K562 (cell line): ENCODE data around the gene RGS6. TPM values are rescaled to one million over a fixed set of nuclear protein-coding genes. Genes with fewer than 3 reads are reported as not detected.

Experiments
- ATAC-seq: fragments of 200-7000 bp; cut with Tn5 transposase; 3 replicates; pipeline ENCODE4 v1.9.1; 2020; ENCODE audit warnings: moderate library complexity
- BruUV-seq: library from RNA; stranded (reverse); fragments of 400-500 nt; replicated peaks from 2 replicates; lab custom pipeline; 2021; lab: Mats Ljungman, UMichigan
- CTCF ChIA-PET: fragments of 300-600 bp; formaldehyde crosslinking; extraction: SDS; loops from one replicate; lab custom pipeline; 2021; ENCODE audit warnings: low intra/inter-chr PET ratio; lab: Yijun Ruan, JAX
- POLR2A ChIA-PET: fragments of 300-600, 350-650 bp; sonication (Branson Sonifier 250); formaldehyde crosslinking; extraction: SDS; loops from one replicate; lab custom pipeline; 2021; ENCODE audit warnings: antibody characterized with exemption, inconsistent platforms; lab: Yijun Ruan, JAX
- DNase-seq, 4 experiments: peaks; one replicate each; pipeline versions ENCODE4 v3.0.0 to v3.0.0-alpha.2; 2011 to 2018; ENCODE audit warnings: low spot score in 3 of 4, mixed read lengths in 3 of 4; ENCODE audit errors: extremely low read depth in 1 of 4
- FAIRE-seq: peaks from 2 replicates; lab custom pipeline; 2011; peaks lifted over from hg19 to GRCh38; lab: Jason Lieb, UNC
- H2AFZ ChIP-seq: 2 replicates; pipeline ENCODE4 v1.6.0; 2011; ENCODE audit warnings: low read depth, low read length, control low read depth, inconsistent platforms
- H3K27ac ChIP-seq: fragments of 200-600 bp; 3 replicates; pipeline ENCODE4 v1.8.0; 2011; ENCODE audit warnings: low read depth, mild to moderate bottlenecking, control low read depth, inconsistent platforms, low read length, moderate library complexity, mixed read lengths; ENCODE audit errors: extremely low read depth
- H3K27me3 ChIP-seq, 2 experiments: fragments of 300-600 bp in 1 of 2; 2 replicates in 1 of 2; 3 replicates in 1 of 2; pipeline versions ENCODE4 v1.6.0 to v1.8.0; 2011; ENCODE audit warnings: inconsistent platforms in 2 of 2, low read length in 2 of 2, mild to moderate bottlenecking in 1 of 2, mixed read lengths in 1 of 2, moderate library complexity in 1 of 2; ENCODE audit not compliant: control insufficient read depth in 2 of 2, insufficient read depth in 2 of 2
- H3K36me3 ChIP-seq: fragments of 300-600 bp; 3 replicates; pipeline ENCODE4 v1.8.0; 2011; ENCODE audit warnings: mild to moderate bottlenecking, low read length, inconsistent platforms; ENCODE audit not compliant: control insufficient read depth, insufficient read depth
- H3K4me1 ChIP-seq, 2 experiments: fragments of 200-600 bp in 1 of 2; replicated peaks in 1 of 2; 2 replicates in 1 of 2; 3 replicates in 1 of 2; pipeline versions ENCODE4 v1.5.1 to v1.8.0; 2011; ENCODE audit warnings: inconsistent platforms in 2 of 2, low read length in 2 of 2, mild to moderate bottlenecking in 1 of 2, mixed read lengths in 1 of 2, moderate library complexity in 1 of 2; ENCODE audit not compliant: control insufficient read depth in 2 of 2, insufficient read depth in 2 of 2
- H3K4me2 ChIP-seq: 2 replicates; pipeline ENCODE4 v1.6.1; 2011; ENCODE audit warnings: low read length, control low read depth, inconsistent platforms, mixed read lengths; ENCODE audit not compliant: insufficient read depth
- H3K4me3 ChIP-seq: fragments of 200-600 bp; sonication (generic), shearing (Covaris generic); 2 replicates; pipeline ENCODE4 v1.5.1; 2016; ENCODE audit warnings: control low read depth, inconsistent platforms
- H3K79me2 ChIP-seq: fragments of 200-600 bp; 3 replicates; pipeline ENCODE4 v1.8.0; 2011; ENCODE audit warnings: low read length, inconsistent platforms; ENCODE audit not compliant: control insufficient read depth, insufficient read depth
- H3K9ac ChIP-seq, 2 experiments: 2 replicates each; pipeline versions ENCODE4 v1.6.0 to v1.6.1; 2011; ENCODE audit warnings: low read depth in 2 of 2, low read length in 2 of 2, control low read depth in 1 of 2, inconsistent platforms in 1 of 2, mild to moderate bottlenecking in 1 of 2, mixed read lengths in 1 of 2; ENCODE audit not compliant: insufficient read depth in 1 of 2
- H3K9me1 ChIP-seq: one replicate; pipeline ENCODE4 v1.6.0; 2011; ENCODE audit warnings: inconsistent platforms, mild to moderate bottlenecking, low read length, moderate library complexity; ENCODE audit not compliant: control insufficient read depth, insufficient read depth
- H3K9me3 ChIP-seq: replicated peaks from 2 replicates; pipeline ENCODE4 v1.5.1; 2011; ENCODE audit warnings: low read depth, low read length, inconsistent platforms; ENCODE audit not compliant: control insufficient read depth, insufficient read depth
- H4K20me1 ChIP-seq: replicated peaks from 2 replicates; pipeline ENCODE4 v1.6.1; 2011; ENCODE audit warnings: low read length, inconsistent platforms, mixed read lengths; ENCODE audit not compliant: control insufficient read depth, insufficient read depth
- ATF3 ChIP-seq, 2 experiments: fragments of 450-650 bp in 1 of 2; sonication (generic) in 1 of 2; formaldehyde crosslinking in 1 of 2; IDR thresholded peaks in 1 of 2; conservative IDR thresholded peaks in 1 of 2; 2 replicates each; pipeline versions ENCODE4 v1.6.1 to v1.8.1; 2016 to 2023; ENCODE audit warnings: mild to moderate bottlenecking in 2 of 2, moderate library complexity in 2 of 2, inconsistent platforms in 1 of 2, missing genetic modification reagents in 1 of 2
- GABPB1 ChIP-seq: sonication (generic); formaldehyde crosslinking; IDR thresholded peaks from 2 replicates; pipeline ENCODE4 v1.8.0; 2022; ENCODE audit warnings: mild to moderate bottlenecking, missing genetic modification reagents
- HINFP ChIP-seq: fragments of 450-650 bp; conservative IDR thresholded peaks from 2 replicates; pipeline ENCODE4 v1.6.1; 2016; ENCODE audit warnings: missing genetic modification characterization, low read depth, mild to moderate bottlenecking, control low read depth, missing compliant biosample characterization
- LCOR ChIP-seq: sonication (generic); formaldehyde crosslinking; IDR thresholded peaks from 2 replicates; pipeline ENCODE4 v1.8.0; 2022; ENCODE audit warnings: mild to moderate bottlenecking, missing genetic modification reagents
- NR2C2 ChIP-seq, 2 experiments: fragments of 200-800 bp in 1 of 2; sonication (Bioruptor generic) in 1 of 2; sonication (generic) in 1 of 2; formaldehyde crosslinking in 1 of 2; IDR thresholded peaks; 2 replicates each; pipeline versions ENCODE4 v1.6.1 to v1.8.0; 2016 to 2022; ENCODE audit warnings: mild to moderate bottlenecking in 1 of 2, missing compliant biosample characterization in 1 of 2, missing genetic modification characterization in 1 of 2, missing genetic modification reagents in 1 of 2
- SP1 ChIP-seq: sonication (generic); formaldehyde crosslinking; IDR thresholded peaks from 2 replicates; pipeline ENCODE4 v1.8.1; 2022; ENCODE audit warnings: mild to moderate bottlenecking, missing genetic modification reagents
- THRAP3 ChIP-seq: fragments of 450-650 bp; IDR thresholded peaks from 2 replicates; pipeline ENCODE4 v1.6.1; 2016; ENCODE audit warnings: mild to moderate bottlenecking, inconsistent platforms, borderline replicate concordance
- ZBTB12 ChIP-seq: fragments of 250-450 bp; sonication (Bioruptor Pico); IDR thresholded peaks from 2 replicates; pipeline ENCODE4 v1.4.0; 2020
- ZBTB26 ChIP-seq: fragments of 450-650 bp; formaldehyde crosslinking; IDR thresholded peaks from 2 replicates; pipeline ENCODE4 v1.4.0; 2022; ENCODE audit warnings: missing genetic modification characterization
- ZKSCAN3 ChIP-seq: fragments of 250-450 bp; sonication (Bioruptor Pico); IDR thresholded peaks from 2 replicates; pipeline ENCODE4 v1.4.0; 2020
- ZNF165 ChIP-seq: fragments of 250-450 bp; sonication (Bioruptor Pico); IDR thresholded peaks from 2 replicates; pipeline ENCODE4 v1.4.0; 2020; ENCODE audit warnings: borderline replicate concordance
- ZNF253 ChIP-seq: fragments of 250-450 bp; sonication (Bioruptor Pico); conservative IDR thresholded peaks from 2 replicates; pipeline ENCODE4 v1.6.1; 2021; ENCODE audit warnings: mild to moderate bottlenecking
- ZNF263 ChIP-seq: sonication (generic); formaldehyde crosslinking; IDR thresholded peaks from 2 replicates; pipeline ENCODE4 v1.8.0; 2022; ENCODE audit warnings: mild to moderate bottlenecking, missing genetic modification reagents, borderline replicate concordance
- ZNF3 ChIP-seq: fragments of 250-450 bp; sonication (Bioruptor Pico); IDR thresholded peaks from 2 replicates; pipeline ENCODE4 v1.5.0; 2021; ENCODE audit warnings: mild to moderate bottlenecking, moderate library complexity
- ZNF644 ChIP-seq: fragments of 200-800 bp; sonication (Bioruptor generic); IDR thresholded peaks from 2 replicates; pipeline ENCODE4 v1.6.1; 2016; ENCODE audit warnings: low read depth, missing genetic modification characterization, missing compliant biosample characterization
- WGBS: fragments of 100-300 bp; shearing (Covaris generic); methylation state at CpG from one replicate; pipeline ENCODE4 v1.1.6; 2016; ENCODE audit warnings: low coverage, mixed read lengths; ENCODE audit not compliant: insufficient coverage; ENCODE audit errors: missing lambda C conversion rate; 5-methylcytosine and 5-hydroxymethylcytosine counted together
- in situ Hi-C: fragments of 300-500 bp; cut with MboI; formaldehyde crosslinking; loops from 4 replicates; pipeline ENCODE4 v1.15.0; 2018; ENCODE audit warnings: inconsistent platforms, mixed read lengths
- intact Hi-C: fragments of 100-400 bp; cut with micrococcal nuclease; formaldehyde crosslinking; loops from 2 replicates; pipeline ENCODE4 v1.14.2; 2022
- polyA plus RNA-seq, 8 experiments: library from polyadenylated mRNA; depleted of rRNA in 4 of 8; stranded (reverse) in 5 of 8; unstranded in 3 of 8; fragments of >200 nt; fragmentation: Nextera tagmentation in 2 of 8; fragmentation: Illumina TruSeq in 1 of 8; extraction: Ambion mirVana in 2 of 8; extraction: Trizol in 1 of 8; gene quantifications; 2 replicates each; pipeline versions ENCODE4 v1.2.1 to v1.2.3, GENCODE V29; 2011 to 2014; ENCODE audit warnings: inconsistent platforms in 1 of 8, missing spikeins in 1 of 8
- total RNA-seq, 7 experiments: library from RNA; depleted of rRNA in 6 of 7; stranded (reverse); fragments of >200 nt in 6 of 7; fragmentation: Illumina TruSeq in 2 of 7; extraction: Trizol in 2 of 7; gene quantifications; 2 replicates each; pipeline versions ENCODE4 v1.2.1 to v1.2.3, GENCODE V29; 2011 to 2021; ENCODE audit warnings: low replicate concordance in 1 of 7

Gene RGS6
- total and polyA plus RNA-seq, 9 of the 15 experiments (the other 6 are each of a cell fraction or from before 2014, with no cell fraction given) = not detected

- ChIA-PET CTCF (no interaction called here), POLR2A (no interaction called here)
- WGBS = 7% methylated on average over 5 of the region's 8 CpGs
- no peak for DNase-seq
- H4K20me1 ChIP-seq = no peaks in the 10 kb centered on the region; the same call in 1 of the 2 replicates
- no peak overlapping the region for H3K4me2 ChIP-seq
- H3K9ac ChIP-seq = no peak overlapping the region
- no peak overlapping the region for H3K27ac ChIP-seq
- peaks cover 0 to 9% of the 10 kb centered on the region in 2 experiments; a peak in 2 of 5 replicates for H3K27me3 ChIP-seq
- peaks cover 0 to 7% of the 10 kb centered on the region in 2 experiments; a peak in 4 of 5 replicates for H3K4me1 ChIP-seq
- no TSS peak for BruUV-seq
- H2AFZ ChIP-seq = no peak overlapping the region
- intact Hi-C loops (no loop called here), in situ Hi-C loops (no loop called here)
- ATAC-seq = no peak
- H3K9me1 ChIP-seq = no peaks in the 10 kb centered on the region
- no peaks in the 10 kb centered on the region for H3K79me2 ChIP-seq
- H3K4me3 ChIP-seq = no peak overlapping the region
- no peaks in the 10 kb centered on the region for H3K36me3 ChIP-seq
- FAIRE-seq = no peak
- no peaks in the 10 kb centered on the region for H3K9me3 ChIP-seq
- TF ChIP-seq ZNF165 (CRISPR knock-in tag) = no peak
- TF ChIP-seq SP1 (CRISPR knock-in tag) = no peak
- TF ChIP-seq NR2C2 (CRISPR knock-in tag; IDR thresholded peaks at IDR 0.05) = no peak
- no peak for TF ChIP-seq NR2C2 (tag; IDR thresholded peaks at IDR 0.05)
- no peak for TF ChIP-seq LCOR (CRISPR knock-in tag)
- no peak for TF ChIP-seq ZNF3 (CRISPR knock-in tag)
- TF ChIP-seq GABPB1 (CRISPR knock-in tag) = no peak
- TF ChIP-seq ATF3 (IDR thresholded peaks at IDR 0.05) = no peak
- TF ChIP-seq ATF3 (CRISPR knock-in tag; conservative IDR thresholded peaks at IDR 0.05) = no peak
- TF ChIP-seq ZBTB26 = no peak
- no peak for TF ChIP-seq ZBTB12
- no peak for TF ChIP-seq THRAP3
- no peak for TF ChIP-seq ZNF263 (CRISPR knock-in tag)
- no peak for TF ChIP-seq ZNF253
- TF ChIP-seq ZNF644 = no peak
- no peak for TF ChIP-seq HINFP (tag)
- no peak for TF ChIP-seq ZKSCAN3
These were observed 663.1 kb downstream of the RGS6 start for GRCh38 chr14:72595152-72595862.
